GM12801 (cell line): ENCODE data around the gene GNB1L.

Experiments
- CTCF ChIP-seq: IDR thresholded peaks from one replicate; pipeline ENCODE4 v1.5.1; 2011; ENCODE audit warnings: control low read depth; ENCODE audit not compliant: insufficient read length; ENCODE audit errors: extremely low read depth

Gene GNB1L

GRCh38 chr22:19789828-19790227 is 64.8 kb downstream of the GNB1L start:
- no peak for TF ChIP-seq CTCF

GRCh38 chr22:19789406-19789805 is 65.3 kb downstream of the GNB1L start:
- no peak for TF ChIP-seq CTCF

DNA sequence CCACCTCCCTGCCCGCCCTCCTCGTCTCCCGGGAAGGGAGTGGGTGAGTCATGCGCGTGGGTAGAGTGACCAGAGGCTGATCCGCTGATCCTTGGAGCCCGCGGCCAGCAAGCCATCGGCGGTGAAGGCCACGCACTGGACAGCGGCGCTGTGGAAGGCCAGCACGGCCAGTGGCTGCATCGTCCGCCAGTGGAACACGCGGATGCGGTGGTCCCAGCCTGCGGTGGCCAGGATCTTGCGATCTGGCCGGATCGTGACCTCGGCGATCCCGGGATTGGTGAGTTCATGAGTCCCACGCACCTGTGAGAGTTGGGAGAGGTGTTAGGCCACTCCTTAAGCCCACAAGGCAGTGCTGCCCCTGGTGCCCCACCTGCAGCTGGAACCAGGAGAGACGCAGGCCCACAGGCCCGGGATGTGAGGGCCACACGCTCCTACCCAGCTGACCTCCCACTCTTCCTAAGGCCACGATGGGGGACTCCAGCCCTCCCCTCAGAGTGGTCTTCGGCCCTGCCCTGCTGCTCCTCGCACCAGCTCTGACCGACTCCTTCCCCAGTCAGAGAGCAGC is 65.9 kb downstream of the GNB1L start:
- no peak for TF ChIP-seq CTCF

- TF ChIP-seq CTCF, result no peak
Measured at GRCh38 chr22:19787849-19788141, 66.9 kb downstream of the GNB1L start.

DNA sequence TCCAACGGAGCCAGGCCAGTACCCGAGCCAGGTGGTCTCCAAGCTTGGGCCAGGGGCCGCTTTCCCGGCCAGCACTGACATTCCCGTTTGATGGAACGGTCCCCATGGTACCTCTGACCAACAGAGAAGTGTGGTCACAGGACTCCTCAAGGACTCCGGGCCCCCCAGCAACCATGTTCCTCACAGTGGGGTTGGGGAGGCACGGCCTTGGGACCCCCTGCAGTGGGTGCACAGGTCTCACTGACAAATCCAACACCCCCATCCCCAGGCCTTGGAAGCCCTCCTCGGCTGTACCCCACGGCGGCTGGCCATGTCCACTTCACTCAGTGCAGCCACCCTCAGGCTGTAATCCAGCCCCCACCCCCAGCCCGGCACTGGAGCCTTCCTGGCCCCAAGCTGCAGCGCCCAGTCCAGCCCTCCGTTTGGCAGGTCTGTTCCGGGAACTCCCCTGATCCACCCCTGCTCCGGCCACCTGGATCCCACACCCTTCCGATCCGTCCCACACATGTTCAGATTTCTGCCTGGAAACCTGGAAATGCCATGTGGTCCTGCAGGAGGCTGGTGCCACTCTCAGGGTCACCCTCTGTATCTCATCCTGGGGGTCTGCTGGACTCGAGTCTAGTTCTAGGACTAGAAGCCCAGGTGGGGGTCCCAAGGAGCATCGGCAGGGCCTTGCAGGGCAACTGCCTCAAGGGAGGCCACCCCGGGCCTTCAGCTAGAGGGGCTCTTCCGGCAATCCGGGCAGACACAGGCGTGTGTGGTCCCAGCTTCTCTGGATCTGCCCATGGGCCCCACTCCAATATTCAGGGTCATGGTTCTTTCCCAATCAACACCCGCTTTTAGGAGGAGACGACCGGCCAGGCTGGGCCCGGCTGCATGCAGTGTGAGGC is 67.5 kb downstream of the GNB1L start:
- TF ChIP-seq CTCF, result no peak

DNA sequence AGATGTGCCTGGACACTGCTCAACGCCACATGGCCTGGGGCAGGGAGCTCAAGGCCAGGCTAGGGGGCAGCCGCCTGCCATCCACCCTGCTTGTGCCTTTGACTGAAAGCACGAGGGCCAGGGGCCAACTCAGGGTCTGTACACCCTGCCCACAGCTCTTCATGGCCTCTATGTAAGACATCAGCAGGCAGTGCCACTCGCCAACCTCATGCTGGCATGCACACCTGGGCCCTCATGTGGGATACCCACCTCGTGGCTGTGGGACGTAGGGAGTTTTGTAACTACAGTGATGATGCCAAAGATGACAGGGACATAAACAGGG is 68.4 kb downstream of the GNB1L start:
- TF ChIP-seq CTCF, result no peak

- no peak for TF ChIP-seq CTCF
Measured at GRCh38 chr22:19785461-19786263, 69.0 kb downstream of the GNB1L start.
